MM.1S (cell line): ENCODE results near the gene ZBTB44.
"Not testable (repeated sequence)": the region's sequence is repeated elsewhere in the genome, so short reads cannot be mapped to it uniquely, and the experiment has no call there.

ENCODE experiments used
- EZH2 ChIP-seq: fragments of 300-600 bp; sonication (generic); optimal IDR thresholded peaks from 2 replicates; pipeline ENCODE3; 2017; ENCODE audit warnings: low read depth, mild to moderate bottlenecking, antibody characterized with exemption, low read length, mixed read lengths
- TF ChIP-seq, protein P1 (sequence below): fragments of 300-600 bp; sonication (generic); IDR thresholded peaks from 2 replicates; pipeline ENCODE4 v1.5.1; 2016; ENCODE audit warnings: antibody characterized with exemption, low read length, mixed read lengths

DNA sequence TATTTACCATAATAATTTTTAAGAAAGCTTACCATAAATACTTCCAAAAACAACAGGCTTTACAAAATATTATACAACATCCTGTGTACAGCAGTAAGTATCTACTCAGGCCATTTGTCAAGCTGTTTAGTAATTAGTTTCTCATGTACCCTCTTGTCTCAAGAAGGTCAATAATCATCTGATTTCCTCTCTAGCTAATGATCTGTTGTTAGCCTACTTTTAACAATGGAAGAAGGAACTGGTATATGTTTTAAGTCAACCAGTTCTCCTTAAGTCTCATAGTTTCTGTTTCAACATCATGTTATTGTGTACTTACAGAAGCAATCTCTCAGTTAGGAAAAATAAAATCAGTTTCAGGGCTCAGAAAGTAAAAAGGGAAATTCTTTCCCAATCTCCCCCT lies 81.2 kb downstream of the ZBTB44 start:
- TF ChIP-seq EZH2: not testable (repeated sequence)
- TF ChIP-seq, protein P1, sequence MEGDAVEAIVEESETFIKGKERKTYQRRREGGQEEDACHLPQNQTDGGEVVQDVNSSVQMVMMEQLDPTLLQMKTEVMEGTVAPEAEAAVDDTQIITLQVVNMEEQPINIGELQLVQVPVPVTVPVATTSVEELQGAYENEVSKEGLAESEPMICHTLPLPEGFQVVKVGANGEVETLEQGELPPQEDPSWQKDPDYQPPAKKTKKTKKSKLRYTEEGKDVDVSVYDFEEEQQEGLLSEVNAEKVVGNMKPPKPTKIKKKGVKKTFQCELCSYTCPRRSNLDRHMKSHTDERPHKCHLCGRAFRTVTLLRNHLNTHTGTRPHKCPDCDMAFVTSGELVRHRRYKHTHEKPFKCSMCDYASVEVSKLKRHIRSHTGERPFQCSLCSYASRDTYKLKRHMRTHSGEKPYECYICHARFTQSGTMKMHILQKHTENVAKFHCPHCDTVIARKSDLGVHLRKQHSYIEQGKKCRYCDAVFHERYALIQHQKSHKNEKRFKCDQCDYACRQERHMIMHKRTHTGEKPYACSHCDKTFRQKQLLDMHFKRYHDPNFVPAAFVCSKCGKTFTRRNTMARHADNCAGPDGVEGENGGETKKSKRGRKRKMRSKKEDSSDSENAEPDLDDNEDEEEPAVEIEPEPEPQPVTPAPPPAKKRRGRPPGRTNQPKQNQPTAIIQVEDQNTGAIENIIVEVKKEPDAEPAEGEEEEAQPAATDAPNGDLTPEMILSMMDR: not testable (repeated sequence)
